Liver (tissue), 9 donors: ENCODE data around the gene CCDC12. TPM values are rescaled to one million over a fixed set of nuclear protein-coding genes. Genes with fewer than 3 reads are reported as not detected.
"Not testable (repeated sequence)": the region's sequence is repeated elsewhere in the genome, so short reads cannot be mapped to it uniquely, and the experiment has no call there.

Source experiments
- DNase-seq: peaks from one replicate; pipeline ENCODE4 v3.0.0-alpha.2; 2017; ENCODE audit warnings: low spot score
- H3K27ac ChIP-seq, 2 donors: one replicate each; pipeline ENCODE4 v1.7.0; 2013; ENCODE audit warnings: inconsistent platforms in 2 of 2, low read length in 2 of 2, control low read depth in 1 of 2, low read depth in 1 of 2, mild to moderate bottlenecking in 1 of 2
- H3K27me3 ChIP-seq, 4 donors: one replicate each; pipeline versions ENCODE4 v1.6.1 to v1.7.0; 2013; ENCODE audit warnings: low read length in 3 of 4, inconsistent platforms in 1 of 4, mild to moderate bottlenecking in 1 of 4, moderate library complexity in 1 of 4; ENCODE audit not compliant: control insufficient read depth in 4 of 4, insufficient read depth in 4 of 4
- H3K36me3 ChIP-seq, 4 donors: one replicate each; pipeline versions ENCODE4 v1.6.1 to v1.7.0; 2013; ENCODE audit warnings: low read length in 3 of 4, mild to moderate bottlenecking in 3 of 4, low read depth in 1 of 4, moderate library complexity in 1 of 4; ENCODE audit not compliant: control insufficient read depth in 4 of 4, insufficient read depth in 3 of 4
- H3K4me1 ChIP-seq, 4 donors: one replicate each; pipeline versions ENCODE4 v1.6.1 to v1.7.0; 2013; ENCODE audit warnings: low read length in 3 of 4, mild to moderate bottlenecking in 3 of 4, moderate library complexity in 1 of 4; ENCODE audit not compliant: control insufficient read depth in 4 of 4, insufficient read depth in 4 of 4
- H3K4me3 ChIP-seq, 3 donors: one replicate each; pipeline versions ENCODE4 v1.6.1 to v1.7.0; 2013; ENCODE audit warnings: low read length in 3 of 3, control low read depth in 1 of 3, low read depth in 1 of 3, mild to moderate bottlenecking in 1 of 3
- H3K9ac ChIP-seq, 2 donors: one replicate each; pipeline ENCODE4 v1.7.0; 2013; ENCODE audit warnings: low read length in 2 of 2, mild to moderate bottlenecking in 2 of 2, moderate library complexity in 2 of 2, control low read depth in 1 of 2, low read depth in 1 of 2
- H3K9me3 ChIP-seq, 4 donors: one replicate each; pipeline versions ENCODE4 v1.6.1 to v1.7.0; 2013; ENCODE audit warnings: low read length in 3 of 4; ENCODE audit not compliant: control insufficient read depth in 4 of 4
- ATF3 ChIP-seq: IDR thresholded peaks from 2 replicates; pipeline ENCODE4 v1.6.1; 2016; ENCODE audit warnings: antibody characterized with exemption
- CTCF ChIP-seq: fragments of 150-350 bp; IDR thresholded peaks from 2 replicates; pipeline ENCODE4 v1.5.1; 2017; ENCODE audit warnings: improper control_type of control experiment, low read depth, low read length; ENCODE audit not compliant: missing input control
- EGR1 ChIP-seq, 2 donors: IDR thresholded peaks; 2 replicates each; pipeline ENCODE4 v1.6.1; 2016 to 2018; ENCODE audit warnings: antibody characterized with exemption in 2 of 2, low read depth in 2 of 2
- FOXA1 ChIP-seq: IDR thresholded peaks from 2 replicates; pipeline ENCODE4 v1.6.1; 2016; ENCODE audit warnings: antibody characterized with exemption
- FOXA2 ChIP-seq: IDR thresholded peaks from 2 replicates; pipeline ENCODE4 v1.6.1; 2016; ENCODE audit warnings: antibody characterized with exemption
- GABPA ChIP-seq, 2 donors: IDR thresholded peaks in 1 of 2; conservative IDR thresholded peaks in 1 of 2; 2 replicates each; pipeline ENCODE4 v1.6.1; 2016; ENCODE audit warnings: antibody characterized with exemption in 2 of 2, mild to moderate bottlenecking in 1 of 2, moderate library complexity in 1 of 2
- HNF4A ChIP-seq, 2 donors: conservative IDR thresholded peaks; 2 replicates each; pipeline ENCODE4 v1.6.1; 2016; ENCODE audit warnings: antibody characterized with exemption in 2 of 2, mild to moderate bottlenecking in 2 of 2
- HNF4G ChIP-seq: IDR thresholded peaks from 2 replicates; pipeline ENCODE4 v1.6.1; 2016; ENCODE audit warnings: antibody characterized with exemption
- JUND ChIP-seq, 2 donors: IDR thresholded peaks; 2 replicates each; pipeline ENCODE4 v1.6.1; 2016; ENCODE audit warnings: antibody characterized with exemption in 2 of 2
- MAX ChIP-seq: IDR thresholded peaks from 2 replicates; pipeline ENCODE4 v1.6.1; 2016; ENCODE audit warnings: antibody characterized with exemption
- NR2F2 ChIP-seq: IDR thresholded peaks from 2 replicates; pipeline ENCODE4 v1.6.1; 2016; ENCODE audit warnings: antibody characterized with exemption
- RAD21 ChIP-seq, 2 donors: IDR thresholded peaks; 2 replicates each; pipeline ENCODE4 v1.6.1; 2016; ENCODE audit warnings: antibody characterized with exemption in 2 of 2, mild to moderate bottlenecking in 2 of 2
- REST ChIP-seq: IDR thresholded peaks from 2 replicates; pipeline ENCODE4 v1.6.1; 2016; ENCODE audit warnings: antibody characterized with exemption, mild to moderate bottlenecking
- RXRA ChIP-seq, 2 donors: IDR thresholded peaks; 2 replicates each; pipeline ENCODE4 v1.6.1; 2017 to 2018; ENCODE audit warnings: antibody characterized with exemption in 2 of 2, mild to moderate bottlenecking in 1 of 2
- TAF1 ChIP-seq: conservative IDR thresholded peaks from 2 replicates; pipeline ENCODE4 v1.6.1; 2016; ENCODE audit warnings: antibody characterized with exemption, mild to moderate bottlenecking
- YY1 ChIP-seq: IDR thresholded peaks from 2 replicates; pipeline ENCODE4 v1.6.1; 2016; ENCODE audit warnings: antibody characterized with exemption, mild to moderate bottlenecking
- ZBTB33 ChIP-seq: IDR thresholded peaks from 2 replicates; pipeline ENCODE4 v1.6.1; 2016; ENCODE audit warnings: antibody characterized with exemption
- WGBS: extraction: QIAGEN DNeasy Blood & Tissue Kit; methylation state at CpG from one replicate; pipeline ENCODE4 v1.1.7; 2013; 5-methylcytosine and 5-hydroxymethylcytosine counted together
- polyA plus RNA-seq, 2 donors: library from polyadenylated mRNA; stranded (reverse) in 1 of 2; unstranded in 1 of 2; fragments of 200-250 nt in 1 of 2; fragments of >200 nt in 1 of 2; fragmentation: Nextera tagmentation in 1 of 2; extraction: Ambion mirVana in 1 of 2; gene quantifications; one replicate each; pipeline versions ENCODE4 v1.2.1 to v1.2.3, GENCODE V29; 2013 to 2015
- total RNA-seq, 2 donors: library from RNA; depleted of rRNA; stranded (reverse); fragments of >200 nt; gene quantifications; one replicate each; pipeline ENCODE4 v1.2.3, GENCODE V29; 2014
- donor health status: healthy.
- donor health status: healthy.
- donor health status: healthy.
- donor health status: healthy.
- donor health status: healthy.

The CCDC12 gene
- total and polyA plus RNA-seq, 4 donors, result 8.5 to 35.1 (median 26.6) TPM

GRCh38 chr3:46966811-46967210 lies 9.7 kb downstream of the CCDC12 start:
- TF ChIP-seq NR2F2, result no peak
- peak in 1 of 2 donors; percentile 5 for TF ChIP-seq RAD21 (IDR thresholded peaks at IDR 0.05)
- Histone ChIP-seq H3K9ac (no peak overlapping the region), H3K4me3 (no peak overlapping the region), H3K27me3 (no peaks in the 10 kb centered on the region), H3K27ac (peak overlapping the region in 1 of 2 donors; percentile 34), H3K9me3 (no peaks in the 10 kb centered on the region), H3K4me1 (peaks cover 36 to 71% (median 65%) of the 10 kb centered on the region in 4 donors), H3K36me3 (no peaks in the 10 kb centered on the region)
- 90% methylated on average over 5 of the region's 5 CpGs for WGBS
- DNase-seq, result no peak

- H3K9ac ChIP-seq, result no peak overlapping the region
- H3K27ac ChIP-seq, result no peak overlapping the region
- H3K9me3 ChIP-seq, result no peaks in the 10 kb centered on the region
- peaks cover 0 to 2% (median 0%) of the 10 kb centered on the region in 4 donors for H3K36me3 ChIP-seq
- 76% methylated on average over 6 of the region's 6 CpGs for WGBS
- TF ChIP-seq MAX (no peak), HNF4G (no peak), NR2F2 (no peak), GABPA (IDR thresholded peaks at IDR 0.05 in 1 of 2, conservative IDR thresholded peaks at IDR 0.05 in 1 of 2) (no peak), ZBTB33 (no peak), REST (no peak), YY1 (no peak), HNF4A (conservative IDR thresholded peaks at IDR 0.05) (no peak), EGR1 (IDR thresholded peaks at IDR 0.05; ENCODE audit: low read depth in 2 of 2) (no peak), FOXA2 (no peak), RXRA (IDR thresholded peaks at IDR 0.05) (no peak), RAD21 (IDR thresholded peaks at IDR 0.05) (no peak), FOXA1 (no peak), TAF1 (no peak), ATF3 (no peak), JUND (IDR thresholded peaks at IDR 0.05) (no peak), CTCF (no peak)
- peaks cover 35 to 70% (median 58%) of the 10 kb centered on the region in 4 donors for H3K4me1 ChIP-seq
- DNase-seq, result no peak
- H3K27me3 ChIP-seq, result no peaks in the 10 kb centered on the region
- H3K4me3 ChIP-seq, result no peak overlapping the region
Measured at GRCh38 chr3:46965151-46965550, 11.4 kb downstream of the CCDC12 start.

GRCh38 chr3:46964038-46964590 lies 12.4 kb downstream of the CCDC12 start:
- not testable (repeated sequence) for H3K9me3 ChIP-seq, DNase-seq, H3K27me3 ChIP-seq, H3K36me3 ChIP-seq, H3K9ac ChIP-seq, H3K4me3 ChIP-seq, H3K27ac ChIP-seq
- H3K4me1 ChIP-seq, result peaks cover 36 to 70% (median 53%) of the 10 kb centered on the region in 4 donors
- WGBS, result 95% methylated on average over 36 of the region's 36 CpGs
